GM18868 (cell line): ENCODE results near the gene CLTB.

Experiments used
- ATAC-seq: cut with Tn5 transposase; IDR thresholded peaks from one replicate; pipeline ENCODE4 v1.9.1; 2021; ENCODE audit warnings: mild to moderate bottlenecking, moderate library complexity; ENCODE audit not compliant: unreplicated experiment

Gene CLTB

GRCh38 chr5:176355400-176356178 lies 60.8 kb downstream of the CLTB start:
- no peak for ATAC-seq

GRCh38 chr5:176353533-176353932 lies 62.8 kb downstream of the CLTB start:
- ATAC-seq = no peak

- peak; percentile 88 for ATAC-seq
Observed at GRCh38 chr5:176352116-176352878, 64.0 kb downstream of the CLTB start.

- no peak for ATAC-seq
Observed at GRCh38 chr5:176350416-176350815, 65.9 kb downstream of the CLTB start.

- ATAC-seq = no peak
Observed at GRCh38 chr5:176342766-176343458, 73.4 kb downstream of the CLTB start.
